Epithelial cell of esophagus (primary cell): ENCODE results near the gene TMEM39B.
A peak's percentile ranks its signal among the peaks of the same experiment; 100 is the strongest.
"Not testable (repeated sequence)": the region's sequence is repeated elsewhere in the genome, so short reads cannot be mapped to it uniquely, and the experiment has no call there.

Experiments
- DNase-seq: peaks from one replicate; pipeline ENCODE4 v3.0.0; 2010; ENCODE audit warnings: low read depth
- H3K4me3 ChIP-seq: 2 replicates; pipeline ENCODE4 v1.5.1; 2011; ENCODE audit warnings: mild to moderate bottlenecking, low read length, control low read depth
- TF ChIP-seq, protein P1 (sequence below): IDR thresholded peaks from 2 replicates; pipeline ENCODE4 v1.5.1; 2011; ENCODE audit warnings: low read depth, mild to moderate bottlenecking, low read length, control low read depth, inconsistent platforms; ENCODE audit not compliant: insufficient read depth; ENCODE audit errors: missing control alignments

TMEM39B gene

DNA sequence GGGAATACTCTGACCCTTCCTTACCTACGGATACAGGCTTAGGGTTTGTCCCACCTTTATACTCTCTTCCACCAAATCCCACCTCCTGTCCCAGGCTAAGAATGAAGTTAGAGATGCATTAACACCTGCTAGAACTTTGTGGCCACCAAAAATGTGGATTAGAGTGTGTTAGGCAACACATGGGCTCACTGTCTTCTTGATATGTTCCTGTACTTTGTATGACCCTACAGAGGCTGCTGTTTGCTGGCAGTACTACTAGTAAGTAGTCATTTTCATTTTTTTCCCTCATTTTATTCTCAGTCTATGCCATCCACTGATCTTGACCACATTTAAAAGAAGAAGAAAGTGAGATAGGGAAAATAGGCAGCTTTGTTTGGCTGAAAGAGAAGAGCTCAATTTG, 21.0 kb upstream of the TMEM39B start:
- TF ChIP-seq, protein P1, sequence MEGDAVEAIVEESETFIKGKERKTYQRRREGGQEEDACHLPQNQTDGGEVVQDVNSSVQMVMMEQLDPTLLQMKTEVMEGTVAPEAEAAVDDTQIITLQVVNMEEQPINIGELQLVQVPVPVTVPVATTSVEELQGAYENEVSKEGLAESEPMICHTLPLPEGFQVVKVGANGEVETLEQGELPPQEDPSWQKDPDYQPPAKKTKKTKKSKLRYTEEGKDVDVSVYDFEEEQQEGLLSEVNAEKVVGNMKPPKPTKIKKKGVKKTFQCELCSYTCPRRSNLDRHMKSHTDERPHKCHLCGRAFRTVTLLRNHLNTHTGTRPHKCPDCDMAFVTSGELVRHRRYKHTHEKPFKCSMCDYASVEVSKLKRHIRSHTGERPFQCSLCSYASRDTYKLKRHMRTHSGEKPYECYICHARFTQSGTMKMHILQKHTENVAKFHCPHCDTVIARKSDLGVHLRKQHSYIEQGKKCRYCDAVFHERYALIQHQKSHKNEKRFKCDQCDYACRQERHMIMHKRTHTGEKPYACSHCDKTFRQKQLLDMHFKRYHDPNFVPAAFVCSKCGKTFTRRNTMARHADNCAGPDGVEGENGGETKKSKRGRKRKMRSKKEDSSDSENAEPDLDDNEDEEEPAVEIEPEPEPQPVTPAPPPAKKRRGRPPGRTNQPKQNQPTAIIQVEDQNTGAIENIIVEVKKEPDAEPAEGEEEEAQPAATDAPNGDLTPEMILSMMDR, result no peak
- DNase-seq, result no peak
- H3K4me3 ChIP-seq, result no peak overlapping the region

DNA sequence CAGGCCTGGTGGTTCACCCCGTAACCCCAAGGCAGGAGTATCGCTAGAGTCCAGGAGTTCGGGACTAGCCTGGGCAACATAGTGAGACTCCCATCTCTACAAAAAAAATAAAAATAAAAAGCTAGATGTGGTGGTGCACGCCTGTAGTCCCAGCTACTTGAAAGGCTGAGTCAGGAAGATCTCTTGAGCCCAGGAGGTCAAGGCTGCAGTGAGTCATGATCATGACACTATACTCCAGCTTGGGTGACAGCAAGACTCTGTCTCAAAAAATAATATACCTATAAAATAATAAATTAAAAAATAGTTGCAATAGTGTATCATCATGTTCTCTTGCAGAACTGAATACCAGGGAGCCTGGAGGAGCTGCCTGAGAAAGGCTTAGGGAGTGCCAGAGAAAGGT, 19.9 kb upstream of the TMEM39B start:
- DNase-seq, result peak; percentile 30
- TF ChIP-seq, protein P1, result no peak

DNA sequence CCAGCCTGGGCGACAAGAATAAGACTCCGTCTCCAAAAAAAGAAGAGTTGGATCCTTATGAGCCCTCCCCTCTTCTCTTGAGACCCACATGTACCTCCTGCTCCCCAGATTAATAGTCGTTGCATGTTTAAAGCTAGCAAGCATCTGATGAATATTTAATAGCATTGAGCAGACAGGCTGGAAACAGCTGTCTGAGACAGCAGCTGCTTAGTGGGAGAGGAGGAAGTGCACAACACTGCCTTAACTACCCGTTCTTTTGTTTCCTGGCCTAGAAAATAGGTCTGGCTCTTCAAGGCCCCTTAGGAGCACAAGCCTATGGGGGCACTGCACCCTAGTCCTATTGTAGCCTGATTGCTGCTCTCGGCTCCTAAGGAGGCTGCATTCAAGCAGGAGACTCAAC, 17.3 kb upstream of the TMEM39B start:
- no peak overlapping the region for H3K4me3 ChIP-seq
- TF ChIP-seq, protein P1, result no peak
- no peak for DNase-seq

More for the DNA sequence above, 19.9 kb upstream of the TMEM39B start:
- H3K4me3 ChIP-seq, result no peak overlapping the region

DNA sequence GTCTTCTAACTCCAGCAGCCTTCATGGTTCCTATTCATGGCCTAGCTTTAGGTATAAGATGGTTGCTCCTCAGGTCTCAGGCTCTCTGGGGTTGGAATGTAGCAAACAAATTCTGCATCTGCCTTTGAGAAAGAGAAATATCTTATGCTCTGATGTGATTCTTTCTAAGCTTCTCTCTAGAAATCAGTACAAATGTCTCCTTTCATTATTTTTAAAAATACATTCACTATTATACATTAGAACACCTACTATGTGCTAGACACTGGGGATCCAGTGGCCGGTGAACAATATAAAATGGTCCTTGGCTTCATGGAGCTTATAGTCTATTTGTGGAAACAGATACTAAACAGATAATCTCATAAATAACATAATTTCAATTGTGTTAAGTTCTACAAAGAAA, 16.1 kb upstream of the TMEM39B start:
- DNase-seq, result no peak
- H3K4me3 ChIP-seq, result no peak overlapping the region
- TF ChIP-seq, protein P1, result no peak

DNA sequence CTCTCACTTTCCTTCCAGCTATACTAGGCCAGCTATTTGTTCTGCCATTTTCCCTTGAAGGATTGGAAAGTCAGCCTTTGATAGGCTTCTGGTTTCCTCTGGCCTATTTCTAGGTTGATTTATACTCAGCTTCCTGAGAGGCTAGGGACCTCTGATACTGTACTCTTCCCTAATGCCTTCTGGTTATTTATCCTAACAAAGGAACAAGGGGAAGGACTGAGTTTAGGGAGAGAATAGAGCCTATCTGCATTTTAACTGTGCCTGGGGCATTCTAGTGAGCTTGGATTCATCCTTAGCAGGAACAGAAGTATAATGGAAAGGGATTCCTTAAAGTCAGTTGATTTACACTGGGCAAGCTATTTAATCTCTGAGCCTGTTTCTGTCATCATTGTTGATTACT, 11.8 kb upstream of the TMEM39B start:
- no peak overlapping the region for H3K4me3 ChIP-seq
- DNase-seq, result no peak
- TF ChIP-seq, protein P1, result no peak

DNA sequence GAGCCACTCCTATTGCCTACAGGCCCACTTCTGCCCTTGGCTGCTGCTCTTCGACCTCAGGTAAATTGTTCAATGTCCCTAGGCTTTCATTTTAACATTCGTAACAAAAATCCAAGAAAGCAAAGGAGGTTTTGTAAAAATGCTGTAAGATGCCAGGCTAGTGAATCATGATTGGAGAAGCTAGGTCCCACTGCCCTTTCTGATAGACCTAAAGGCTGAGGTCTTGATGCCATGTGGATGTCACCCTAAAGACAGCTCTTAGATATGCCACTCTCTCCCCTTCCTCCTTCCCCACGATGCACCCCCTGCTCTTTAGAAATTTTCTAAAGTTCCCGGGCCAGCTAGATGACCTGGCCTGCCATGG, 9.9 kb upstream of the TMEM39B start:
- no peak for DNase-seq
- no peak overlapping the region for H3K4me3 ChIP-seq
- TF ChIP-seq, protein P1, result no peak

DNA sequence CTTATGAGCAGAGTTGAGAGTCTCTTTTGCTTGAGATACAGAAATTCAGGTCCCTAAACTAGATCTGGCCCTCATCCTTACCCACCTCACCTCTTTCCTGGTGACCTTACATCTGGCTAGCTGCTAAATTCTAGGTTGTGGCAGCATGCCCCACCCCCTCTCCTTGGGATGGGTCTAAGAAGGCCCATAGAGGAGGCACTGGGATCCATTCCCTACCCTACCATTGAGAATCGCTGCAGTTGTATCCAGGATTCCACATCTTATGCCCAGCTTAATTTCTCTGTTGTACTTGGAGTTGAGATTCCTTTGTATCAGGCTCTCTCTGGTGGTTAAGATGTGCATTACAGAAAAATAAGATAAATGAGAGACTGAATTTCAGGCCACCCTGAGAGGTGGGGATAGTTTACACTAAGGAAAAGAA, 9.5 kb upstream of the TMEM39B start:
- no peak overlapping the region for H3K4me3 ChIP-seq
- TF ChIP-seq, protein P1, result peak; percentile 48
- DNase-seq, result peak; percentile 52

DNA sequence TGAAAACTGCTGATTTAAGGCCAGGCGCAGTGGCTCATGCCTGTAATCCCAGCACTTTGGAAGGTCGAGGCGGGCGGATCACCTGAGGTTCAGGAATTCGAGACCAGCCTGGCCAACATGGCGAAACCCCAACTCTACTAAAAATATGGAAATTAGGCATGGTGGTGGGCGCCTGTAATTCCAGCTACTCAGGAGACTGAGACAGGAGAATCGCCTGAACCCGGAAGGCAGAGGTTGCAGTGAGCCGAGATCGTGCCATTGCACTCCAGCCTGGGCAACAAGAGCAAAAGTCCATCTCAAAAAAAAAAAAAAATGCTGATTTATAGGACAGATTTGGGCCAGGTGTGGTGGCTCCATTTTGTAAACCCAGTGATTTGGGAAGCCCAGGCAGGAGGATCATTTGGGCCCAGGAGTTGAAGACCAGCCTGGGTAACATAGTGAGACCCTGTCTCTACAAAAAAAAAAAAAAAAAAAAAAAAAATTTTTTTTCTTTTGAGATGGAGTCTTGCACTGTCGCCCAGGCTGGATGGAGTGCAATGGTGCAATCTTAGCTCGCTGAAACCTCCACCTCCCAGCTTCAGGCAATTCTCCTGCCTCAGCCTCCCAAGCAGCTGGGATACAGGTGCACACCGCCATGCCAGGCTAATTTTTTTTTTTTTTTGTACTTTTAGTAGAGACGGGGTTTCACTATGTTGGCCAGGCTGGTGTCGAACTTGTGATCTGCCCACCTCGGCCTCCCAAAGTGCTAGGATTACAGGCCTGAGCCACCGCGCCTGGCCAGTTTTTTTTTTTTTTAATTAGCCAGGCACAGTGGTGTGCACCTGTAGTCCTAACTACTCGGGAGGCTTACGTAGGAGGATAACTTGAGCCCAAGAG, 6.9 kb upstream of the TMEM39B start:
- DNase-seq, result peak; percentile 36
- H3K4me3 ChIP-seq, result not testable (repeated sequence)
